ENCODE measurements around the gene ATP6V0B.

ATP6V0B gene

DNA sequence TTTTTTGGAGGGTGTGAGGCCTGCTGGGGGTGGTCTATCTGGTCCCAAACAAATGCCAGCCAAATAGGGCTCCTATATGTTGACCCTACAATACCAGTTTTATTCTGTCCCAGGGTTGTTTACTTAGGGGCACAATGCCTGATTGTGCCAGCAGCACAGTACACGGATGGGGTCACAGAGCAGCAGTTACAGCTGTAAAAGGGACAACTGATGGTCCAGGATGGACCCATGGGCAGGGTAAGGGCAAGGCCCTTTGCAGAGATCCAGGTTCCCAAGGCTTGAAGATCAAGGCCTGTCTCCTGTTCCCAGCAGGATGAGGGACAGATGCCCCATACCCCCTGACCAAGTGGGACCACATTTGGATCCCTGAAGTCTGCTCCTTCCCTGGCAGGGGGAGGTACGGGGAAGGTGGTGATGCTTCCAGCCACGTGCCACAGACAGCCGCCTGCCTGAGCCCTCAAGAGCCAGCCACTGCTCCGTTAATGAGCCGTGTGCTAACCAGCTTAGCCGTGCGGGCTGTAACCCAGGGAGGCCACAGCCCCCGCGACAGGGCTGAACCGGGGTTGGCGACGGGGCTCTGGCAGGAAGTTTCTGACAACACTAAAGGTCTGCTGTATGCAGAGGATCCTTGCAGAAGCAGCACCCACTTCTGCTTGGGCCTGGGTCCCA is 38.3 kb downstream of the ATP6V0B start:
- no peak overlapping the region for H3K27ac ChIP-seq
- TF ChIP-seq, protein P1, sequence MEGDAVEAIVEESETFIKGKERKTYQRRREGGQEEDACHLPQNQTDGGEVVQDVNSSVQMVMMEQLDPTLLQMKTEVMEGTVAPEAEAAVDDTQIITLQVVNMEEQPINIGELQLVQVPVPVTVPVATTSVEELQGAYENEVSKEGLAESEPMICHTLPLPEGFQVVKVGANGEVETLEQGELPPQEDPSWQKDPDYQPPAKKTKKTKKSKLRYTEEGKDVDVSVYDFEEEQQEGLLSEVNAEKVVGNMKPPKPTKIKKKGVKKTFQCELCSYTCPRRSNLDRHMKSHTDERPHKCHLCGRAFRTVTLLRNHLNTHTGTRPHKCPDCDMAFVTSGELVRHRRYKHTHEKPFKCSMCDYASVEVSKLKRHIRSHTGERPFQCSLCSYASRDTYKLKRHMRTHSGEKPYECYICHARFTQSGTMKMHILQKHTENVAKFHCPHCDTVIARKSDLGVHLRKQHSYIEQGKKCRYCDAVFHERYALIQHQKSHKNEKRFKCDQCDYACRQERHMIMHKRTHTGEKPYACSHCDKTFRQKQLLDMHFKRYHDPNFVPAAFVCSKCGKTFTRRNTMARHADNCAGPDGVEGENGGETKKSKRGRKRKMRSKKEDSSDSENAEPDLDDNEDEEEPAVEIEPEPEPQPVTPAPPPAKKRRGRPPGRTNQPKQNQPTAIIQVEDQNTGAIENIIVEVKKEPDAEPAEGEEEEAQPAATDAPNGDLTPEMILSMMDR (IDR thresholded peaks at IDR 0.05), result no peak
- no peak for TF ChIP-seq ZFX (IDR thresholded peaks at IDR 0.05; ENCODE audit: borderline replicate concordance)

DNA sequence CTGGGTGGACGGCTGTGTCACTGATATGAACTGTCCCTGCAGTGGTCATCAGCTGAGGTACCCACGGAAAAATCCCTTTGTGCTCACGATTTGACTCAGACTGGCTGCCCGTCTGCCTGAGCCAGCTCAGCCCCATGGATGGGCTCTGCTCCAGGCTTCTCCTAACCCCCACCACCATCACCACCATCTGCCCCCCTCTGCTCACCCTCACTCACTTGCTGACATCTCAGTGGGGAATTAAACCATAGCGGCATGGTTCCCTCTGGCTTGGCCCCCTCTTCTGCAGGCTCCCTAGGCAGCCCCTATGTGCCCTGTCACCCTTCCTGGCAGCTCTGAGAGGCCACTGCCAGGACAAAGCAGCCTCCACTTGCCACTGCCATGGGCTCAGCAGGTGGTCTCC is 39.2 kb downstream of the ATP6V0B start:
- H3K27ac ChIP-seq, result no peak overlapping the region
- no peak for TF ChIP-seq ZFX (IDR thresholded peaks at IDR 0.05; ENCODE audit: borderline replicate concordance)
- TF ChIP-seq, protein P1 (IDR thresholded peaks at IDR 0.05), result no peak

DNA sequence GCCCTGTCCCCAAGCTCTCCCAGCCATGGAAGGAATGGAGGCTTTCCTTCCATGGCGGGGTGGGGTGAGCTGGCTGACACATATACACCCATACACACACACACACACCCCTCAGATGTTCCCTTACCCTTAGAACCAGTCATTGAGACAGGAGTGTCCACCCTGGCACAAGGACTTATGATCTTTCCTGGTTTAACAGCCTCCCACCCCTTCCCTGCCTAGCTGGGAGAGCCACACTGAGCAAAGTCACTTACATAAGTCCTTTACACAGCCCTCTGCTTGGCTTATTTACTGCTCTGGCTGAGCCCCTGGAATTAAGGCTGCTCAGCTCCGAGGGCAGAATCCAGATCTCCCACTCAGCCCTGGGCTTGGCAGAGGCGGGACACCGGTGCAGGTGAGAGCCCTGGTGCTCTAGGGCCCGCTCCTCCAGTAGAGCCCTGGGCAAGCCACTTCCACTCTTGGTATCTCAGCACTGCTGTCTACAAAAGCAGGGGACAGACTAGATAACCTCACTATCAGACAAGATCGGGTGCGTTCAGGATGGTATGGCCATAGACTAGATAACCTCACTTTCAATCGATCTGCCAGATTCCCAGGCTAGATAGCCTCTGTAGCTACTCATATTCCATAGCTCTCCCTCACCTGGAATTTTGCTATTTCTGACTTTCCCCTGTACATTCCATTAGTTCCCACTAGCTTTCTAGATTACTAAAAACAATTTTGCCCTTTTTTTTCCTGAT is 39.8 kb downstream of the ATP6V0B start:
- TF ChIP-seq, protein P1 (IDR thresholded peaks at IDR 0.05), result no peak
- no peak for TF ChIP-seq ZFX (IDR thresholded peaks at IDR 0.05; ENCODE audit: borderline replicate concordance)
- H3K27ac ChIP-seq, result no peak overlapping the region

DNA sequence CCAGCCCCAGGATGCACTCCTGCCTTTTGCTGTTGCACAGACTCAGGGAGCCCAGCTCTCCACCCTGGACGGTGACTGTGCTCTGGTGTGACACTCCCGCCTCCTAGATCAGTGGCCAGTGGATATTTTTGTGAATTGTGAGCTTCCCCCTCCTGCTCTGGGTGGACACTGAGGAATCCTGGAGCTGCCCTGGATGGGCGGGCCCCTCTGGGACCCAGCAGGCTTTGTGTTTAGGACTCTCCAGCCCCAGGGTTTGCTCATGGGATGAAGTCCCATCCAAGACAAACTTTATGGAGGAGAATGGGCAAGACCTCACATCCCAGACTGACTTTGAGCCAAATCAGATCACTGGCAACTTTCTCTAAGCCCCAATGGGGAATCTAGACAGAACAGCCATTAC is 40.4 kb downstream of the ATP6V0B start:
- H3K27ac ChIP-seq, result no peak overlapping the region
- TF ChIP-seq, protein P1 (IDR thresholded peaks at IDR 0.05), result no peak
- TF ChIP-seq ZFX (IDR thresholded peaks at IDR 0.05; ENCODE audit: borderline replicate concordance), result no peak

DNA sequence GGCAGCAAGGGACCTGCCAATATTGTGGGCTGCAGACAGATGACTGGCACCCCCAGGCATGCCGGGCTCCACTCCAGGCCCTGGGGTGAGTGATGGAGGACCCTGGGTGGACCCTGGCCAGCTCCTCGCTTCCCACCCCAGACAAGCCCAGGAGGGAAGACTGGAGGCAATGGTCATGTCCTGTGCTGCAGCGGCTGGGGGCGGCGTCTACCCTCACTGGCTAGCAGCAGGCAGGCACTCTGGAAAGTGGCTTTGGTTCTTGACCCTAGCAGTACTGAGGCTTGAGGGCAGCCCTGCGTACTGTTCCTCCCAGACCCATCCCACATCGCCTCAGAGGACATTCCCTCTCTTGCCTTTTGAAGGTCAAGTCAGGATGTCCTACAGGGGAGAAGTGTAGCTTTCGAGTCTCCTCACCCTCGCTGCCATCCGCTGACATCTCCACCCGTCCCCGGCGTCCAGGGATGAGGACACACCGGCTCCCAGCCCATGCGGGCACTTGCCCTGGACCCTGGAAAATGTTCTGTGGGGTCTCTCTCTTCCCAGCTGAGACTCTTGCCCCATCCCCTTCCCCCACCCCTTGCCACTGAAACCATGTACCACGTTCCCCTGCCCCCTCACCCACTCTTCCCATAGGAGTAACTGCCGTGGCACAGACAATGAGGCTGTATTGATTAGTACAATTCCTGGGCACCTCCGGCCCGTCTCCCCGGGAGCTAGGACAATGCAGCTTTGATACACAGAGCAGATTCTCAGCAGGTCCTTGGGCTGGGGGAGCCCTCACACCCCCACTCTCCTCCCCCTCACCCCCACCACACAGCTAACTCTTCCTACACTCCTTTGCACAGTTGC is 41.5 kb downstream of the ATP6V0B start:
- no peak for TF ChIP-seq ZFX (IDR thresholded peaks at IDR 0.05; ENCODE audit: borderline replicate concordance)
- TF ChIP-seq, protein P1 (IDR thresholded peaks at IDR 0.05), result no peak
- H3K27ac ChIP-seq, result no peak overlapping the region

DNA sequence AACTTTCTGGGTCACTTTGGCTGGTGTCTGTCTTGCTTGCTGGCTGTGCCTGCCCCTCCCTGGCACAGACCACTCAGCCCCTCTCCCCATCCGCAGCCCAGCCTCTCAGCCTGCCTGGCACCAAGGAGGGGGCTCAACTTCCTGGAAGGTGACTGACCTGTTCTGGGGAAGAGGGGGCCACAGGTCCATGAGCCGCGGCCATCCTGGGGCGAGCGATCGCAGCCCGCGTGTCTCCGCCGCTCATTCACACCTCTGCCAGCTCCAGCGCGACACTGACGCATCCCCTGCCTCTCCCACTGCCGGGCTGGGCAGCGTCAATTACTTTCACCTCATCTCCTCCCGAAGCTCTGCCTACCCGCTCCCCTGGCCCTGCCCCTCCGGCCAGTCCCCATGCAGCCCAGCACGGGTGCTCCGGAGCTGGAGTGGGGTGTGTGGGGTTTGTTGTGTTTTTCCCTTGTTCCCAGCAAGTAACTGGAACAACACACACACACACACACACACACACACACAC is 42.2 kb downstream of the ATP6V0B start:
- H3K27ac ChIP-seq, result no peak overlapping the region
- no peak for TF ChIP-seq ZFX (IDR thresholded peaks at IDR 0.05; ENCODE audit: borderline replicate concordance)

DNA sequence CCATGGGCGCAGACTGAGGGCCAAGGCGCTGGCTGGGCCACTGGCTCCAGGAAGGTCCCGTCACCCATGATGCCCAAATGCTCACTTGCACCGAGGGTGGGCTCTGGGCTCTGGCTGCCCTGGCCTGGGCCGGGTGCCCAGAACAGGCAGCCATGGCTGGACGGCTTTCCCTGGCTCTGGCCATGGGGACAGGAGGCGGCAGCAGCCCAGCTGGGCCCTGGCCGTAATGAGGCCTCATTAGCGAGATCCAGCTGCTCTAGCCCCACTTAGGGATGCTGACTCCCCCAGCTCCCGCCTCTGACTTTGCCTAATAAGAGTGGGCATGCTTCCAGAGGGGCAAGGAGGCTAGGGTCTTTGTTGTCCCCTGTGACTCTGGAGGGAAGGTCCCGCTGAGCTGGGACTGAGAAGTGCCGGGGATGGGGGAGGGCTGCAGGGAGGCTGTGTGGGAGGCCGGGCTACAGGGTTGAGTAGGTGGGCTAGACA is 44.7 kb downstream of the ATP6V0B start:
- TF ChIP-seq, protein P1 (IDR thresholded peaks at IDR 0.05), result no peak
- no peak for TF ChIP-seq ZFX (IDR thresholded peaks at IDR 0.05; ENCODE audit: borderline replicate concordance)
- no peak overlapping the region for H3K27ac ChIP-seq

Measured in 22Rv1 (cell line).